ENCODE data around the gene TUSC2. TPM values are rescaled to one million over a fixed set of nuclear protein-coding genes. Genes with fewer than 3 reads are reported as not detected.

TUSC2 gene
- total and polyA plus RNA-seq, 10 donors: 19.4 to 36.5 (median 24.4) TPM

GRCh38 chr3:50338965-50339364 is 10.9 kb upstream of the TUSC2 start:
- intact Hi-C loops (cut with DNase I; ENCODE audit: low total_unique reads): no loop called here
- no peak for DNase-seq
- Histone ChIP-seq H3K4me1 (peaks cover 55 to 95% (median 79%) of the 10 kb centered on the region in 6 donors), H3K36me3 (peaks cover 0 to 18% (median 0%) of the 10 kb centered on the region in 6 donors), H3K4me3 (peak overlapping the region in 7 of 8 donors; percentile 55 to 86 (median 74)), H3K27me3 (replicated peaks in 1 of 7) (no peaks in the 10 kb centered on the region), H3K9me3 (no peaks in the 10 kb centered on the region), H3K27ac (peak overlapping the region; percentile 92 to 99 (median 98))
- TF ChIP-seq CTCF (IDR thresholded peaks at IDR 0.05 in 8 of 11, conservative IDR thresholded peaks at IDR 0.05 in 3 of 11) (peak in 3 of 11 experiments; percentile 11 to 29 (median 16)), POLR2A (IDR thresholded peaks at IDR 0.05) (no peak)
- WGBS, 5 donors: 31 to 48% (median 32%) methylated on average over 5 of the region's 5 CpGs

GRCh38 chr3:50337175-50337861 is 9.3 kb upstream of the TUSC2 start:
- Histone ChIP-seq H3K4me3 (peak overlapping the region; percentile 54 to 86 (median 70)), H3K27me3 (replicated peaks in 1 of 7) (no peaks in the 10 kb centered on the region), H3K27ac (peak overlapping the region; percentile 92 to 99 (median 98)), H3K4me1 (peaks cover 65 to 97% (median 91%) of the 10 kb centered on the region in 6 donors), H3K36me3 (peaks cover 0 to 33% (median 5%) of the 10 kb centered on the region in 6 donors), H3K9me3 (no peaks in the 10 kb centered on the region)
- intact Hi-C loops (cut with DNase I; ENCODE audit: low total_unique reads): no loop called here
- DNase-seq: peak; percentile 99
- WGBS, 5 donors: 0% methylated on average over 42 to 79 of the region's 79 CpGs
- peak in 1 of 11 experiments; percentile 7 for TF ChIP-seq CTCF (IDR thresholded peaks at IDR 0.05 in 8 of 11, conservative IDR thresholded peaks at IDR 0.05 in 3 of 11)
- TF ChIP-seq POLR2A (IDR thresholded peaks at IDR 0.05): peak; percentile 30 to 83 (median 76)
- peak; percentile 97 to 99 (median 99) for TF ChIP-seq POLR2AphosphoS5 (IDR thresholded peaks at IDR 0.05)

GRCh38 chr3:50336452-50337174 is 8.6 kb upstream of the TUSC2 start:
- WGBS, 5 donors: 1 to 4% (median 2%) methylated on average over 16 to 31 of the region's 31 CpGs
- Histone ChIP-seq H3K36me3 (peaks cover 0 to 40% (median 12%) of the 10 kb centered on the region in 6 donors), H3K27ac (peak overlapping the region; percentile 92 to 99 (median 98)), H3K9me3 (no peaks in the 10 kb centered on the region), H3K4me3 (peak overlapping the region; percentile 54 to 86 (median 70)), H3K4me1 (peaks cover 62 to 97% (median 86%) of the 10 kb centered on the region in 6 donors), H3K27me3 (replicated peaks in 1 of 7) (no peaks in the 10 kb centered on the region)
- no peak for TF ChIP-seq POLR2A (IDR thresholded peaks at IDR 0.05)
- no peak for TF ChIP-seq CTCF (IDR thresholded peaks at IDR 0.05 in 8 of 11, conservative IDR thresholded peaks at IDR 0.05 in 3 of 11)
- TF ChIP-seq POLR2AphosphoS5 (IDR thresholded peaks at IDR 0.05): no peak
- intact Hi-C loops (cut with DNase I; ENCODE audit: low total_unique reads): no loop called here
- DNase-seq: no peak
